Measurements from ENCODE around the gene NNMT.

GRCh38 chr11:114250180-114250579, 46.0 kb upstream of the NNMT start:
- TF ChIP-seq POLR2AphosphoS5 (IDR thresholded peaks at IDR 0.05; ENCODE audit: borderline replicate concordance, low read depth, low read length) (no peak), EZH2 (IDR thresholded peaks at IDR 0.05) (no peak)

All from SK-N-MC (cell line).